Measurements from ENCODE around the gene TSPAN1. TPM values are rescaled to one million over a fixed set of nuclear protein-coding genes. Genes with fewer than 3 reads are reported as not detected.
A peak's percentile ranks its signal among the peaks of the same experiment; 100 is the strongest.

The TSPAN1 gene
- total and polyA plus RNA-seq, 2 of the 13 experiments (the other 11 are each of a cell fraction or from before 2014, with no cell fraction given), result 1.7 to 2.9 TPM

DNA sequence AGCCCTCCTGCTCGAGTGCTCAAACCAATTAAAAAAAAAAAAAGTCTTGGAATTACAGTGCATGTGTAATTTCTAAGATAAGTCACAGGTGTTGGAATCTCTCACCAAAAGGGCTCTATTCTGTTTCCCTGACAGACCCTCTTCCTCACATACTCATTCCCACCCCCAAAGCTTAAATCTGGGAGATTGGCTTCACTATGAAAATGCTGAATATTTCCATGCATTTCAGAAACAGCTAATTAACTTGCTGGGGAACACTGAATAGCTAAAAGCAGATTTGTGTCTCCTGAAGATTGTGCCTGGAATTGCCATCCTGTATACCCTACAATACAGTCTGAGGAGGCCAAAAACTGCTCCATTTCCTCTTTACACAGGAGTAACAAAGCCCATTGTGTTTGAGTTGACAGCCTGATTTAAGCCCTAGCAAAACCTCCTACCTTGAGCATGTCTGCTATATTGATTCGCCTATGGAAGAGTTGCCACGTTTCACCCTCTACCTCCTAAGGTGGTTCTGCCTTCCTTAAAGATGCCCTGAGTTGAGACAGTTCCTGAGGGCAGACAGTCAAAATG lies 41.0 kb upstream of the TSPAN1 start:
- BruUV-seq (replicated peaks), result no TSS peak
- Histone ChIP-seq H3K36me3 (replicated peaks in 1 of 2; ENCODE audit: control insufficient read depth in 1 of 2, insufficient read depth in 2 of 2, low read length in 2 of 2) (no peaks in the 10 kb centered on the region), H3K79me2 (ENCODE audit: insufficient read depth, low read length) (peaks cover 4% of the 10 kb centered on the region), H3K27me3 (ENCODE audit: control insufficient read depth in 1 of 2, insufficient read depth in 2 of 2, low read length in 2 of 2) (peaks cover 2 to 16% of the 10 kb centered on the region in 2 experiments; a peak in 3 of 5 replicates), H3K4me1 (ENCODE audit: insufficient read depth, low read length) (peaks cover 38% of the 10 kb centered on the region), H4K20me1 (ENCODE audit: insufficient read depth, low read length) (no peaks in the 10 kb centered on the region), H3K9me3 (ENCODE audit: low read length) (no peaks in the 10 kb centered on the region), H3K9ac (ENCODE audit: insufficient read depth, low read depth, low read length) (no peak overlapping the region), H2AFZ (ENCODE audit: low read length) (no peak overlapping the region), H3K27ac (ENCODE audit: extremely low read length, insufficient read depth, low read length) (no peak overlapping the region), H3K4me2 (ENCODE audit: low read depth, low read length) (peak overlapping the region; percentile 87), H3K4me3 (replicated peaks in 1 of 3; ENCODE audit: insufficient read depth in 1 of 3, low read depth in 2 of 3, low read length in 3 of 3) (peak overlapping the region in 2 of 3 experiments; percentile 46 to 74; a peak in 1 of 6 replicates)
- TF ChIP-seq, protein P1, sequence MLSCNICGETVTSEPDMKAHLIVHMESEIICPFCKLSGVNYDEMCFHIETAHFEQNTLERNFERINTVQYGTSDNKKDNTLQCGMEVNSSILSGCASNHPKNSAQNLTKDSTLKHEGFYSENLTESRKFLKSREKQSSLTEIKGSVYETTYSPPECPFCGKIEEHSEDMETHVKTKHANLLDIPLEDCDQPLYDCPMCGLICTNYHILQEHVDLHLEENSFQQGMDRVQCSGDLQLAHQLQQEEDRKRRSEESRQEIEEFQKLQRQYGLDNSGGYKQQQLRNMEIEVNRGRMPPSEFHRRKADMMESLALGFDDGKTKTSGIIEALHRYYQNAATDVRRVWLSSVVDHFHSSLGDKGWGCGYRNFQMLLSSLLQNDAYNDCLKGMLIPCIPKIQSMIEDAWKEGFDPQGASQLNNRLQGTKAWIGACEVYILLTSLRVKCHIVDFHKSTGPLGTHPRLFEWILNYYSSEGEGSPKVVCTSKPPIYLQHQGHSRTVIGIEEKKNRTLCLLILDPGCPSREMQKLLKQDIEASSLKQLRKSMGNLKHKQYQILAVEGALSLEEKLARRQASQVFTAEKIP (CRISPR knock-in tag; IDR thresholded peaks at IDR 0.05; ENCODE audit: borderline replicate concordance), result no peak
- TF ChIP-seq SP2 (CRISPR knock-in tag; IDR thresholded peaks at IDR 0.05), result no peak
- TF ChIP-seq FOXK2 (IDR thresholded peaks at IDR 0.05), result no peak
- TF ChIP-seq, protein P2, sequence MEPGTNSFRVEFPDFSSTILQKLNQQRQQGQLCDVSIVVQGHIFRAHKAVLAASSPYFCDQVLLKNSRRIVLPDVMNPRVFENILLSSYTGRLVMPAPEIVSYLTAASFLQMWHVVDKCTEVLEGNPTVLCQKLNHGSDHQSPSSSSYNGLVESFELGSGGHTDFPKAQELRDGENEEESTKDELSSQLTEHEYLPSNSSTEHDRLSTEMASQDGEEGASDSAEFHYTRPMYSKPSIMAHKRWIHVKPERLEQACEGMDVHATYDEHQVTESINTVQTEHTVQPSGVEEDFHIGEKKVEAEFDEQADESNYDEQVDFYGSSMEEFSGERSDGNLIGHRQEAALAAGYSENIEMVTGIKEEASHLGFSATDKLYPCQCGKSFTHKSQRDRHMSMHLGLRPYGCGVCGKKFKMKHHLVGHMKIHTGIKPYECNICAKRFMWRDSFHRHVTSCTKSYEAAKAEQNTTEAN (CRISPR knock-in tag; conservative IDR thresholded peaks at IDR 0.05), result no peak
- TF ChIP-seq NFE2 (CRISPR knock-in tag; IDR thresholded peaks at IDR 0.05), result no peak
- TF ChIP-seq SNRNP70 (IDR thresholded peaks at IDR 0.05; ENCODE audit: low read depth, low read length), result no peak
- no peak for TF ChIP-seq FOSL1 (CRISPR knock-in tag; IDR thresholded peaks at IDR 0.05; ENCODE audit: borderline replicate concordance)
- no peak for TF ChIP-seq BHLHE40 (IDR thresholded peaks at IDR 0.05; ENCODE audit: low read length)
- TF ChIP-seq DMAP1 (CRISPR knock-in tag; IDR thresholded peaks at IDR 0.05), result no peak
- no peak for TF ChIP-seq ZNF253 (CRISPR knock-in tag; IDR thresholded peaks at IDR 0.05; ENCODE audit: borderline replicate concordance)
- no peak for TF ChIP-seq ZNF282 (IDR thresholded peaks at IDR 0.05; ENCODE audit: partially characterized antibody)
- TF ChIP-seq ZNF160 (CRISPR knock-in tag; IDR thresholded peaks at IDR 0.05), result no peak
- no peak for TF ChIP-seq ZFP62 (CRISPR knock-in tag; IDR thresholded peaks at IDR 0.05)
- no peak for TF ChIP-seq CBX5 (CRISPR knock-in tag; IDR thresholded peaks at IDR 0.05; ENCODE audit: borderline replicate concordance)
- TF ChIP-seq EEA1 (CRISPR knock-in tag; IDR thresholded peaks at IDR 0.05; ENCODE audit: borderline replicate concordance), result no peak
- in situ Hi-C loops (cut with HindIII; ENCODE audit: extremely low pct_ligation_motif_present, low pct_unique_long_range_greater_than_20kb), result no loop called here
- intact Hi-C loops (cut with micrococcal nuclease; ENCODE audit: unreplicated experiment), result no loop called here
- 58% methylated on average over 3 of the region's 3 CpGs for WGBS (ENCODE audit: low lambda C conversion rate)
- FAIRE-seq (no peak), ATAC-seq (no peak), DNase-seq (ENCODE audit: low spot score) (no peak)
- ChIA-PET POLR2A (no interaction called here), CTCF (ENCODE audit: low intra/inter-chr PET ratio, low total read pairs) (no interaction called here)

All from HepG2 (cell line).